HG03095 (cell line): Measurements from ENCODE around the gene LZTS2.
"Not testable (repeated sequence)": the region's sequence is repeated elsewhere in the genome, so short reads cannot be mapped to it uniquely, and the experiment has no call there.

Experiments used
- ATAC-seq: cut with Tn5 transposase; IDR thresholded peaks from one replicate; pipeline ENCODE4 v1.9.1; 2021; ENCODE audit warnings: moderate library complexity; ENCODE audit not compliant: unreplicated experiment

Gene LZTS2

DNA sequence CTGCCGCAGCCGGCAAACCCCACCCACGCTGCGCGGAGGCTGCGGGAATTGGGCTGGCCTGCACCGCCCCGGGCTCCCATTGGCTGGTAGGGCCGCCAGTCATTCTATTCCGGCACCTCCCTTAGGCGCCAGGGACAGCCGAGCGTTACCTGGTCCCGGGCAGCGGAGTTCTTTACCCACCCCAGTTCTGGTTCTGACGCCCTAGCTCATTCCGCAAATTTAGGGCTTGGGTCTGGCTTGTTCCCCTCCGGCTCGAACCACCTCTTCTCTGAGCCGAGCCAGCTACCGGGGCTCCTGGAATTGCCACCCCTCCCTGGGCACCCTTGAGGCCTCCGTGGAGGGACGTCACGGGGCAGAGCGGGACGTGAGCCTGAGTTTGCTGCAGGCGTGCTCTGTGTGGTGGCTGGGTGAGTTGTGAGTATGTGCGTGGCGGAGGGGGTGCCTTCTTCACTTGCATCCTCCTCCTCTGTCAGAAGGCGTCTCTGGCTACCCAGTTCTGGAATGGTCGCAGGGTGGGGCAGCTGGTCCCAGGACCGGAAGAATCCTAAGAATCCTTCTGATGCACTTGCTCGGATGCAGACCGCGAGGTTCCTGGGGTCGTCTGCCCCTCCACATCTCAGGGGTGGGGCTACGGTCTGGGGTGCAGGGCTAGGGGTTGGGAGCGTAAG is 31.7 kb downstream of the LZTS2 start, which contains the start of the genes PDZD7 and SFXN3:
TSS of gene PDZD7 (minus strand) at position 2 of the 668 bp plus-strand sequence. CDS start 910 bp downstream, outside the sequence.
TSS of gene SFXN3 (plus strand) at position 107 of the 668 bp plus-strand sequence. CDS start 3,461 bp downstream, outside the sequence.
- peak; percentile 91 for ATAC-seq

DNA sequence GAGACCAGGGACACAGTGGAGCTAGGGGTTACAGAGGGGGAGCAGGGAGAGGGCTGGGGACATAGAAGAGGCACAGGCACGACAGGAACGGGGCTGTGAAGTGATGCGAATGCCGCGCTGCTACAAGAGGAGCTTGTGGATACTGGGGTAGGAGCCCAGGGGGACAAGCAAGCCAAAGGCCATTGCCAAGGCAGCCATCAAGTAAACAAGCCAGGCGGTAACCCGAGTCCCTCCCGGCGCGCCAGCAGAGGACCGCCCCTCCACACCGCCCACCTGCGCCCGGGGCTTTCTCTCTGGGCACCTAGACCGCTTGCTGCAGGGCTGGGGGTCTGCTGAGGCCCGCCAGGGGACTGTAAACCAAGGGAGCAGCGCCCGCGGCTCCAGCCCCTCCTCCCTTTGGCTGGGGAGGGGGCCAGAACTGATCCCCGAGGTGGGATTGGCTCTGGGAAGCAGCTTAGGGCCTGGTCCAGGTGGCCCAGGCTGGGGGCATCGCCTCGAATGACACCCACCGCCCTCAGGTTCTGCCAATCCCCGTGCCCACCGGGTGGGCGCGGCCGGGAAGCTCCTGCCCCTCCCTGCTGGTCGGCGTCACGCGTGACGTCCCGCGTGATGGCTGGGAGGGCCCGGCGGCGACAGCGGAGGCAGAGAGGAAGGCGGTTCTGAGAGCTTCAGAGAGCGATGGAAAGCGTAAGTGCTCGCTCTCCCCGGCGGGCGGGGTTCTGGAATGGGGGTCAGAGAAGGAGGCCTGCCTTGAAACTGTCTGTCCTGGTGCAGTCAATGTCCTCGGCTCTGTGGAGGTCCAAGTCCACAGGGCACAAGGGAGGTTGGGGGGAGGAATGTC is 32.4 kb downstream of the LZTS2 start:
- no peak for ATAC-seq

DNA sequence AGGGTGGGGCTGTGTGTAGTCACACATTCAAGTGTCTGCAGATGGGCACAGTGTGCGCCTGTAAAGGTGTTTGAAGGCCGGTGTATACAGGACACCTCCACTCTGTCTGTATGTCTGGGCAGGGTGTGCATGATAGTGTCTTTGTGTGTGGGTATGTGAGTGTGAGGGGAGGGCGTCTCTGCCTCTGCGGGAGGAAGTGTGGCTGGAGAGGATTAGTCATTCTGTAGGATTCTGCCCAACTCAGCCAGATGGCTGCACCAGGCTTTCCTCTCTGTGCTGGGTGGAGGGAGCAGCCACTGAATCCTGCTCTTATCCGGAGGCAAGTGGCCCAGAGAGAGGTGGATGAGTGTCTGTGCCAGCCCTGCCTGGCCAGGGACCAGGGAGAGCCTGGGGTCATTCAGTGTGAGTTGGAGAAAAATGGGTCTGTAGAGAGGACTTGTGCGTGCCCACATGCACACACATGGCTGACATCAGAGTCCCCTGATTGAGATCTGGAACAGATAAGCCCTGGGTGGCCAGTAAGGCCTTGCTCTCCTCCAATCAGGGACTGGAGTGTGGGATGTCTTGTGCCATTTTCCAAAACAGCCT is 33.1 kb downstream of the LZTS2 start:
- ATAC-seq = no peak

DNA sequence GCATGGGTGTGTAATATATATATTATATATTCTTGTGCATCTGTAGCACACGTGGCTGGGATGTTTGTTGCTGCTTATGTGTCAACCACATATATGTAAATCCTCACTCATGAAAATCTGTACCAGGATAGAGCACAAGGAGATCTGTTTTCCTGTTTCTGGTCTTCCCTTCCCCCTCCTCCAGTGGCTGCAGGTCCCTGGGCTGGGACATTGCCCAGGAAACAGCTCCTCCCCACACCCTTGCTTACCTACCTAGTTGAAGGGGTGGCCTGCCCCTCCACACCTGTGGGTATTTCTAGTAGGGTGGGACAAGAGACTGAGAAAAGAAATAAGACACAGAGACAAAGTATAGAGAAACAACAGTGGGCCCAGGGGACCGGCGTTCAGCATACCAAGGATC is 33.7 kb downstream of the LZTS2 start:
- ATAC-seq = no peak

DNA sequence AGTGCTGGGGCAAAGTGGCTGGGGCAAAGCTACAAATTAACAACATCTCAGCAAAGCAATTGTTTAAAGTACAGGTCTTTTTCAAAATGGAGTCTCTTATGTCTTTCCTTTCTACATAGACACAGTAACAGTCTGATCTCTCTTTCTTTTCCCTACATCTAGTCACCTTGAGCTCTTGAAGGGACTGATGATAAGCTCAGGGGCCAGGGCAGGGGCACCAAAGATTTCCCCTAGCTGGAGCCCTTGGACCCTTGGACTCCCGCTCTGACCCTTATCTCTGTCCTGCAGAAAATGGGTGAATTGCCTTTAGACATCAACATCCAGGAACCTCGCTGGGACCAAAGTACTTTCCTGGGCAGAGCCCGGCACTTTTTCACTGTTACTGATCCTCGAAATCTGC is 34.8 kb downstream of the LZTS2 start:
- not testable (repeated sequence) for ATAC-seq

DNA sequence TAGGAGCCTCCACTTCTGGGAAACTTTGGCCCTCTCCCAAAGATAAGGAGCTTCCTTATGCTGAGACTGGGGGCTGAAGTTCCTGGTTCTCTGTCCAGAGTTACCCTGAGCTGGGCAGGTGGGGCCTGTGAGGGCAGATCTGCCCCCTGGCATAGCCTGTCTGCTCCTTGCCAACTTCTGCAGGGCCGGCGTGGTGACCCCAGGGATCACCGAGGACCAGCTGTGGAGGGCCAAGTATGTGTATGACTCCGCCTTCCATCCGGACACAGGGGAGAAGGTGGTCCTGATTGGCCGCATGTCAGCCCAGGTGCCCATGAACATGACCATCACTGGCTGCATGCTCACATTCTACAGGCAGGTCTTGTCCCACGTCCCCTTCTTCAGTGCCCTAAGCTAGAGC is 35.7 kb downstream of the LZTS2 start:
- no peak for ATAC-seq

DNA sequence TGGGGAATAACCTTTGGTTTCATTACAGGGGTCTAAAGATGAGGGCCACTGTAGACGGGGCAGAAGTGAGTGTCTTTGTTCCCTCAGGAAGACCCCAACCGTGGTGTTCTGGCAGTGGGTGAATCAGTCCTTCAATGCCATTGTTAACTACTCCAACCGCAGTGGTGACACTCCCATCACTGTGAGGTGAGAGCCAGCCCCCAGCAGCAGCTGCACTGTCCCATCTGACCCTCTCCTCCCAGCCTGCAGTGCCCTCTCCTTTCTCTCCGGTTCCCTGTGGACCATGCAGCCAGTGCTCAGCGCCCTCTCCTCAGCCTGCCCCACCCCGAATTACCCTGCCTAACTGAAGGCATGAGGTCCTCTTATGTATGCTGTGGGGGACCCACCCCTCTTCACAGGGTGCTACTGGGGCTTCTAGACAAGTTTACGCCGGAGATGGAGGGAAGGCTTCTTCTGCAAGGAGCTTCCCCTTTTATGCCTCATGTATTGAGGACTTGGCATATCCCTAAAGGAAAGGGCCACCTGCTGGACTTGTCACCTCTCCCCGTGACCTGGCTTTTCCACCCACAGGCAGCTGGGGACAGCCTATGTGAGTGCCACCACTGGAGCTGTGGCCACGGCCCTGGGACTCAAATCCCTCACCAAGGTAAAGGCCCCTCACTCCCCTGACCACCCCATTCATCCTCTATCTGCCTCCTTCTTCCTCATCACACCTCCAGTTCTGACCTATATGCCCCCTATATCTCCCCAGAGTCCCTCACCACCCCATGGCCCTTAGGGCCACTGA is 36.5 kb downstream of the LZTS2 start:
- ATAC-seq = no peak

DNA sequence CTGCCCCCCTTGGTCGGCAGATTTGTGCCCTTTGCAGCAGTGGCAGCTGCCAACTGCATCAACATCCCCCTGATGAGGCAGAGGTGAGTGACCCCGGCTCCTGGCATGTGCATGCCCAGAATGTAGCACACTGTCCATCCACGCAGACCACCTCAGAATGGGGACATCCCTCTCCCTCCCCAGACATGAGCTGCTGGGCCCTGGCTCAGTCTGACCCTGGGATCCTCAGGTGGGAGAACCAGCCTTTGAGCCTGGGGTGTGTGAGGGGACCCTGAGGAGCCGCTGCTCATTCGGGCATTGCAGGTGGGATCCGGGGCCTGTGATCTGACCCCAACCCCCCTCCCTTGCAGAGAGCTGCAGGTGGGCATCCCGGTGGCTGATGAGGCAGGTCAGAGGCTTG is 37.1 kb downstream of the LZTS2 start:
- no peak for ATAC-seq

DNA sequence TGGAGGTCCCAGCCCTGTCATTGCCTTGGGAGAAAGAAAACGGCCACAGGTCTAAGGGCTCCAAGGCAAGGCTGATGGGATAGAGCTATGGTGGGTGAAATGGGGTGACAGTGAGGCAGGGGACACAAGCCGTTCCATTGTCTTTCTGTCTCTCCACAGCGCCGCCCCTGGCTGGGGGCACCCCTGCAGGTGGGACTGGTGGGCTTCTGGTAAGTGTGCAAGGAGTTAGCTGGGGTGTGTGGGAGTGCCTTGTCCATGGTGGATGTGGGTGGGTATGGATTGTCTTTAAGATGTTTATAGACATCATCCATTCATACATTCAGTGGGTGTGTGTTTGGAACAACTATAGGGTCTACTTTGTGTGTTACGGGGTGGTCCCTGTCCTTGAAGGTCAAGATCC is 38.9 kb downstream of the LZTS2 start:
- ATAC-seq = no peak

DNA sequence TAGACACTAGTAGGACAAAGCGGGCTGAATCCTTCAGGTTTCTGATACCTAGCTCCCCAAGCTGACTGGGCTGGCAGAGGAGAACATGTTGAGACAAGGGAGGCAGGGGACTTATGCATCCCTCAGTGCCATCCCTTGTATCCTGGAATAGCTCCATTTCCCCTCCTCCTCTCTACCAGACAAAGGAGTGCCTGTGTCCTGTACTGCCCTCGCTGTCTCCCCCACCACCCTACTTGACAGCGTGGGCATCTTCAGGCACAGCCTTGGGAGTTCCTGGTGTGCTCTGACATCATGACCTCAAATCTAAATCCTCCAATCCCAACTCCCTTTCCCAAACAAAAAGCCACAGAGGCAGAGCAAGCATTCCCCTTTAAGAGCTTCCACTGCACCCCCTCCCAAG is 40.5 kb downstream of the LZTS2 start:
- no peak for ATAC-seq

DNA sequence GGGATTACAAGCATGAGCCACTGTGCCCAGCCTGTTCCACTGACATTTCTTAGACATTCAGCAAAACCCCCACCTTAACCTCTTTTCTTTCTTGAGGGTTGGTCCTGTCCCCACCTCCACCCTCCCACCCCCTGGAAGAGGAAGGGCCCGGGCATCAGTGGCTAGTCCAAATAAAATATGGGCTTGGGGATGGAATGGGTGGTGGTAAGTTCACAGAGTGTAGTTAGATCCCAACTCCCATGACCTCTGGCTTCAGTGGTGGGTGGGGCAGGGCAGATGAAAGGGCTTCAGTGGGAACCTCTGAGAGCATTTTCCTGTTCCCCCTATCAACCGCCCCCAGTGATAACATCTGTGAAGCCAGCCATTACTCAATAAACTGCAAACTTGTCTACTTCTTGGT is 41.2 kb downstream of the LZTS2 start:
- ATAC-seq = no peak

DNA sequence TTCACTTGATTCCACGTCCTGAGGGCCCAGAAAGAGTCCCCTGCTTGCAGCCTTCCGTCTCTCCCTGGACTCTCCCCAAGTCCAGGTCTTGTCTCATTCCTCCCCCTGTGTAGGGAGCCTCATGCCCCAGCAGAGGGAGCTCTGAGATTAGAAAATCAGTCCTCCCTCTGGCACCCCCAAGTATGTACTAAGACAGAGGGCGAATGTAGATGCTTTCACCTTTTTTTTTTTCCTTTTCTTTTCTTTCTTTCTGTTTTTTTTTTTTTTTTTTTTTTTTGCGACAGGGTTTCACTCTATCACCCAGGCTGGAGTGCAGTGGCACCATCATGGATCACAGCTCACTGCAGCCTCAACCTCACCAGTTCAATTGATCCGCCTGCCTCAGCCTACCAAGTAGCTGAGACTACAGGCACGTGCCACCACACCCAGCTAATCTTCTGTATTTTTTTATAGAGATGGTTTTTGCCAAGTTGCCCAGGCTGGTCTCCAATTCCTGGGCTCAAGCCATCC is 41.7 kb downstream of the LZTS2 start:
- ATAC-seq = no peak

DNA sequence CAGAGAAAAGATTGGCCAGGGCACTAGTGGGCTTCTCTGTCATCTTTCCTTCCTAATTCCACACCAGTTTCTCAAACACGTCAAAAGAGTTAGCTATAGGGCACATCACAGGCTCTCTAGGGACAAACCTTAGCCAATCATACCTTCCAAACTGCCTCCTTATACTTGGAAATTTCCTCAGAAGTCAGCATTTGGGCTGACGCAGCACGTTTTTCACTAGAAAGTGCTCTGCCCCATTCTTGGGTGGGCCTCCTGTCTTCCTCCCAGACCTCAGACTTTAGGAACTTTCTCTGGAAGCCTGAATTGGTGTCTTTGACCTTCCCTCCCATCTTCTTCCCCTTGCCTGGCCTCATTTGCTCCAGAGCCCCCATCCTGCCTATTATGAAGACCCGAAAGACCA is 42.5 kb downstream of the LZTS2 start:
- ATAC-seq = no peak

DNA sequence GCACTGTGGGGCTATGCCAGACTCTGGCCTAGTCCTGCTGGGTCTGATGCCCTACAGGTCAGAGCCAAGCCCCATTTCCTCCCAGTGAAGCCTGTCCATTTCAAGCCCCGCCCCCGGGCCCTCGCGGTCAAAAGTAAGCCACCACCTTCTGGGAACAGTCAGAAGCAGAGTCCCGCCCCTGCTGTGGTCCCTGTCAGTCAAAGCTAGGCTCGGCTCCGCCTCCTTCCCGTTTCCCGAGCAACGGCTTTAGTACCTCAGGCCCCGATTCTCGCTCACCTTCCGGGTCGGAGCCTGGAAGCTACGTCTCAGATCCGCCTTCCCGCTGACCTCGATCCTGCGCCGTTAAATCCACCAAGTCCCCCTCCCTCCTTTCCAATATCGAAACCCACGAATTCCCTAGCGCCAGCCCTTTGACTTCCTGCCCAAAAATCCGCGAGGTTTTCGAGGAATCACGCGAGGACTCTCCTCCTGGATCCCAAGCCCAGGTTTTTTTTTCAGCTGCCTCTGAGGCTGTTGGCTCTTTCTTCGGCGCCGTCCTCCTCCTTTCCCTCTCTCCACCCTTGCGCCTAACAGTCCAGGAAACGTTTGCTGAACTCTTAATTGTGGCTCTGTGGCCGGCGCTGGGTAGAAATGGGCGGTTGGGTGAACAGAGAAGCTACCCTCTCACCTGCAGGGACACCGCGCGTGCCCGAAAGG is 43.2 kb downstream of the LZTS2 start:
- peak; percentile 97 for ATAC-seq

DNA sequence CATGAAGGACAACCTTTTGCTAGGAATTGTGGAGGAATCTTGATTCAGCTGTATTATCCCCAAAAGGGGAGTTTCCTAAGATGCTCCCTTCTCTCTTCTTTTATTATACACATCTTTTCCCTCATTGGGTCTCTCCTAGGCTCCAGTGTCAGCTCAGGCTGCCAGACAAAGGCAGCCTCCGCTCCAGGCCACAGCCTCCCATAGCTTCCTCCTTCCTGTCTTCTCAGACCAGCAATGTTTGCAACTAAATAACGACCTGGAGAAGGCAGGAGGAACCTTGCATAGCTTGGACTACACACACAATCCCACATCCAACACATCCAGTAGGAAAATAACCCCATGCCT is 43.7 kb downstream of the LZTS2 start:
- no peak for ATAC-seq

DNA sequence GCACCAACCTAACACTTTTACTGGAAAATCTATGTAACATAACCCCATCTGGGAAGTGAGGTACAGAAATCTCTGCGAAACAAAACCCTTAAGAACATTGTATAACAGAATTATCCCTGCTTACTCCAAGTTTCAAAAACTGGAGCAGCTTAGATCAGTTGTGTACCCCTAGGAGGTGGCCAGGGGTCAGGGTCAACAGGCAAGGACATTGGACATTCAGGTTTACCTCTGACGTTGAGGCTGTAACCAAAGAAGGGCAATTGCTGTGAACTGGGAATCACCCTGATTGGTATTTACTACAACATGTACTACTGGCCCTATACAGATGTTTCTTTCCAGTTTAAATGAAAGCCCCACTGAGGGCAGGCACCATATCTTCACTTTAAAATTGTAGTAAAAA is 44.5 kb downstream of the LZTS2 start:
- ATAC-seq = no peak

DNA sequence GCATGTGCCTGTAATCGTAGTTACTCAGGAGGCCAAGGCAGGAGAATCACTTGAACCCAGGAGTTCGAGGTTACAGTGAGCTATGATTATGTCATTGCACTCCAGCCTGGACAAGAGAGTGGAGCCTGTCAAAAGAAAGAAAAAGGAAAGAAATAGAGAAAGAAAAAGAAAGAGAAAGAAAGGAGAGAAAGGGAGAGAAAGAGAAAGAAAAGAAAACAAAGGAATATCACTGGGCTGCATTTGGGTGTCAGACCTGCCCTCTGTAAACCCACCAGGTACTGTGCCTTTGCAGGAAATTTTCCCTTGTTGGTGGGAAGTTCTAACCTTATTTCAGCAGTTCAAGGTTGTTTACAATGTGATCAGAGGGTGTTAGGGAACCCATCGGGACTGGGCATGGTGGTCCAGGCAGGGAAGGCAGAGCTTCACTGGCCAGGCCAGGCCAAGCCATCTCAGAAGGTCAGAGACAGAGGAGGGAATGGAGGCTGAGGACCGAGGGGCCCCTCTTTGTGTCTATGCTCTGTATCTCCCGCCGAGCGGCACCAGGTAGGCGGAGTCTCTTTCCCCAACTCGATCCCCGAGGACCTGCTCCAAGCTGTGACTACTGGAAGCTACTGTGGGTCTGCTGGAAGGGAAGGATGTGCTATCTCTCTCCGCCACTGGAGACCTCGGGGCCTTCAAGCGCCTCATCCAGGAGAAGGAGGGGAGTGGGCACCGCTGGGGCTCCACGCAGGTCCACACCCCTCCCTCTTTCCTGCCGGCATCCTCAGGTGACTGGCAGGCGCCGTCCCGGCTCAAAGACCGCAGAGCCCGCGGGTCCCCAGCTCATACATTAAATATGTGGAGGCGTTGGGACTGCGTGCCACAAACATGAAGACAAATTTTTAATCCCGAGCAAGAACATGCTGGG is 47.0 kb downstream of the LZTS2 start:
- ATAC-seq = no peak

DNA sequence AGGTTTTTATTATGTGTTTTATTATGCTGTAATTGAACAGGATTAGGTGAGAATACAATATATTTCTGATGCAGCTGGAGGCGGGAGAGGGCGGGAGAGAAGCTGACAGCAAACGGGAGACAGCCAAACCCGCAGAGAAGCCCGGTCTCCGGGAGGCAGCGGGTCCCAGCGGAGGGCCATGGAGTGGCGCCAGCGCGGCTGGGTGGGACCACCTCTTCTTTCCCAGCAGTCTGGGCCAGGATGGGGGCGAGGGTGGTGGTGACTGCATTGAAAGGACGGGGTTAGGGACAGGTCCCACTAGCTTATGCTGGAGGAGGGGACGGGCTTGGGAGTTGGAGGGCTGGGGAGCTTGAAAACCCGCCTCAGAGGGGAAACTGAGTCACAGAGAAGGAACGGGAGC is 47.7 kb downstream of the LZTS2 start:
- no peak for ATAC-seq
